NCI-H2029 (cell line): ENCODE measurements around the gene AKAP7.
"Not testable (repeated sequence)": the region's sequence is repeated elsewhere in the genome, so short reads cannot be mapped to it uniquely, and the experiment has no call there.

ENCODE experiments used
- DNase-seq: peaks from one replicate; lab custom pipeline; 2025; lab: John Stamatoyannopoulos, UW

Gene AKAP7

DNA sequence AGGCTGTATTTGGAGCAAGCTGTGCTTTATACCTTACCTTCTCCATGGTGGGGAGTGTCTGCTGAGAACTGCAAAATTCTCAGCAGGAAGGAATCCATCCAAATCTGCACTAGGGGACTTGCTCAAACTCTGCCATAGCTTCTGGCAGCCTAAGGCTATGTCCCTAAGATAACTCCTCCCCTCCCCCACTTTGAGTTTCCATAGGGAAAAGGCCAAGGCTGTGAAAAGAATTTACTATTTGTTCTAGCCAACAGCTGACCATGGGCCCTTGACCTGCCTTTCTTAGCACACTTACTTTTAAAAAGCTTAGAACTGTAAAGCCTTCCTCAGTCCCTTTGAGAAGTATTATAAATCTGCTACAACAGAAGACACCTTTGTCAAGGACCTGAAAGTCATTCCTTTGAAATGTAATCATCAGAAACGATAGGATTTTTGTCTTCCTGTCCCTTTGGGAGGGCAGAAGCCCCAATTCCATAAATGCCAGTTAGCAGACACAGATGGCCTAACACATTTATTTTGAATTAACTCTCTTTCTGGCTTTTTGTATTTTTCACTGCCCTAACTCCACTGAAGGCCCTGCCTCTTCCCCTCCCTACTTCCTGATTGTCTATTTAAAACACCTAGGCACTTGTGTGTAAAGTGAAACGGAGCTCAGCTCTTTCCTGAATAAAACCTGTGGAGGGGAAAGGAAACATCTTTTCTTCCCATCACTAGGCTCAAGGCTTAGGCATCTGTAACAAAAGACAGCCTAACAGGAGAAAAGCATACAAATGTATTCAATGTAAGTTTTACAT is 157.1 kb downstream of the AKAP7 start:
- no peak for DNase-seq

DNA sequence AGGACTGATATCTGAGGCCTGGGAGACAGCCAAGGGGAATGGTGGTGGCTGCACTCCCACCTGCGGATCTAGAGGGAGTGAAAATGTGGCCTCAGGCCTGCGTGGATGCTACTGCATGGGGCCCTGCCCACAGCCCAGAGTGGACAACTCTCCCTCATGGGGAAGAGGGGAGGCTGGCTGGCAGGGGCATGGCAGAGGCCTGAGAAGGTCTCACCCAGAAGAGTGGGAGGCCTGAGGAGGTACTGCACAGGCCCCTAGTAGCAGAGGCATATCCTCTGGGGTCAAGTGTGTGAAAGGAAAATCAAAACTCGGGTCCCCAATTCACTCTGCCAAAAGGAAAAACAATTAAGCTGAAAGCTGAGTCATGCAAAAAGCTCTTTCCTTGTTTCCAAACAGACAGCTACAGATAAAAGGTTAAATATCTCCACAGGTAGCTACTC is 158.2 kb downstream of the AKAP7 start:
- no peak for DNase-seq

DNA sequence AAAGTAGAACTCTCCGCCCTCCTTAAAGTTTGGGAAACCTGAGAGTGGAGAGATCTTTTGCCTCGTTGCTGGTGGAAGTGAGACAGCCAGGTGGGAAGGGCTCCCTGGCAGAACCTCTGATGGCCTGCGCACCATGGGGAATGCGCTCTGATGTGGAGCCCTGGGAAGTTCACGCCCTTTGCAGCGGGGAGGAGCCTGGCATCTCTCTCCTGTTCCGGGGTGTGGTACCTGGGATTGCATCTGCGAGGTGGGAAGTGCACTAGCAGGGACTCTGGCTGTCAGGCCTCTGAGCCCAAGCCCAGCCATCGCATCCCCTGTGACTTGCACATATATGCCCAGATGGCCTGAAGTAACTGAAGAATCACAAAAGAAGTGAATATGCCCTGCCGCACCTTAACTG is 159.8 kb downstream of the AKAP7 start:
- no peak for DNase-seq

DNA sequence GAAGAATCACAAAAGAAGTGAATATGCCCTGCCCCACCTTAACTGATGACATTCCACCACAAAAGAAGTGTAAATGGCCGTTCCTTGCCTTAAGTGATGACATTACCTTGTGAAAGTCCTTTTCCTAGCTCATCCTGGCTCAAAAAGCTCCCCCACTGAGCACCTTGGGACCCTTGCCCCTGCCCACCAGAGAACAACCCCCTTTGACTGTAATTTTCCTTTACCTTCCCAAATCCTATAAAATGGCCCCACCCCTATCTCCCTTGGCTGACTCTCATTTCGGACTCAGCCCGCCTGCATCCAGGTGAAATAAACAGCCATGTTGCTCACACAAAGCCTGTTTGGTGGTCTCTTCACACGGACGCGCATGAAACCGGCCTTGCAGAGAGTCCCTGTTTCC is 165.6 kb downstream of the AKAP7 start:
- not testable (repeated sequence) for DNase-seq

DNA sequence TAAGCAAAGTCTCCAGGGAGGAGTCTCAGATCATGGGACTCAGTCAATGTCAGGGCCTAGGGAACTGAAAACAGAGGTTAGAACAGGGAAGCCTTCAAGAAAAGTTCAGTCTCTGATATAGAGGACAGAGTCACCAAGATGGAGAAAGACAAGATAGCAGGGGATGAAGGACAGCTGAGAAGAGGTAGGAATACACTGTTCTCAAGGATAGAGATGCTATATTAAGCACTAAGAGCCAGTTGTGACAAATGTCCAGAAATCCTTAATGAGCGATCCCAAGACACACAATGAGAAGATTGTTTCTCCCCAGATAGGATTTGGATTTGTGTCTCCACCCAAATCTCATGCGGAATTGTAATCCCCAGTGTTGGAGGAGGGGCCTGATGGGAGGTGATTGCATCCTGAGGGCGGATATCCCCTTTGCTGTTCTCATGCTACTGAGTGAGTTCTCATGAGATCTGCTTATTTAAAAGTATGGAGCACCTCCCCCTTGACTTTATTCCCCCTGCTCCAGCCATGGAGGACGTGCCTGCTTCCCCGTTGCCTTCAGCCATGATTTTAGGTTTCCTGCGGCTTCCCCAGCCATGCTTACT is 168.2 kb downstream of the AKAP7 start:
- DNase-seq: no peak

DNA sequence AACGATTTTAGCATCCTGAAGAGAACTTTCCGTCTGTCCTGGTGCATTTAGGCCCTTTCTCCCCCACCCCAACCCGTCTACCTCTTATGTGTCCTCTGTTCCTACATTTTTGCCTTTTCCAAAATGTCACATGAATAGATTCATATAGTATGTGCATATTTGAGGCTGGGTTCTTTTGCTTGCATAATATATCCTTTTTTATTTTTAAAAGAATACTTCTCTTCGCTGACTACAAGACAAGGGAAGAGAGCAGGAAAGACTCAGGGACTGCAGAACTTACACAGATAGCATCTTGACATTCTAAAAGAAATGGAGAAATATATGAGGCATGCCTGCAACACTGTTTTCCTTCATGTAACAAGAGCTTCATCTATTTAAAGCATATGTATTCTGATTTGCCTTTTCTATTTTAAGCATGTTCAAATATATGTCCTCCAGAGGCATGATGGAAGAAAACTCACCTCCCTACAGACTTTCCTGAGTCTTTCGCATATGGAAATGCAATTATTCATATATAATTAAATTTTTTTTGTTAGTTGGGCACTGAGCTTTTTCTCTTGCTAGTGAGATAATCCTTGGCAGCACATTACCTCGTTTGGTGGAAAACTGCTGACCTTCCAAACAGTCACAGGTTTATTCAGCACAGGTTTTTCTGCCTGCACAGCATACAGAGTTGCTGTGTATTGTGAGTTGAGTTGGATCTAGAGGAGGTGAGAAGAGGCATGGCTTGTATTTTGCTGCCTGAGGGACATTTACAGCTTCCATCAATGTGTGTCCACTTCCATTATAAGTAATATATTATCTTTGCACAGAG is 170.0 kb downstream of the AKAP7 start:
- DNase-seq: no peak

DNA sequence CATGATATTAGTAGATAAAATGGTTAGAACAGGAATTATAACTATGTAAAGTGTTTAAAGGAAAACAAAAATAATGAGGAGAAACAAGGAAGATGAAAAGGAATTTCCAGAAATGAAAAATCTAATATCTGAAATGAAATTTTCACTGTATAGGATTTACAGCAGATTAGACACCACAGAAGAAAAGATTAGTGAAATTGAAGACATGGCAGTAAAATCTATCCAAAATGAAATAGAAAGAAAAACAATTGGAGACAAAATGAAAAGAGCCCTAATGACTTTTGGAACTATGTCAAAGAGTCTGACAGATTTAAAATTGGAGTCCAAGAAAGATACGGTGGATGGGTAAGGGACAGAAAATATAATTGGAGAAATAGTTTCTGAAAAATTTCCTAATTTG is 174.2 kb downstream of the AKAP7 start:
- DNase-seq: no peak

DNA sequence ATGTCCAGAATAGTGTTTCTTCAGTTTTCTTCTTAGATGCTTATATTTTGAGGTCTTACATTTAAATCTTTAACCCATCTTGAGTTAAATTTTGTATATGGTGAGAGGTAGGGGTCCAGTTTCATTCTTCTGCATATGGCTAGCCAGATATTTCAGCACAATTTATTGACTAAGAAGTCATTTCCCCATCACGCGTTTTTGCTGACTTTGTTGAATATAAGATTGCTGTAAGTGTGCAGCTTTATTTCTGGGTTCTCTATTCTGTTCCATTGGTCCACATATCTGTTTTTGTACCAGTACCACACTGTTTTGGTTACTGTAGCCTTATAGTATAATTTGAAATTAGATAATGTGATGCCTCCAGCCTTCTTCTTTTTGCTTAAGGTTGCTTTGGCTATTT is 179.6 kb downstream of the AKAP7 start:
- no peak for DNase-seq

DNA sequence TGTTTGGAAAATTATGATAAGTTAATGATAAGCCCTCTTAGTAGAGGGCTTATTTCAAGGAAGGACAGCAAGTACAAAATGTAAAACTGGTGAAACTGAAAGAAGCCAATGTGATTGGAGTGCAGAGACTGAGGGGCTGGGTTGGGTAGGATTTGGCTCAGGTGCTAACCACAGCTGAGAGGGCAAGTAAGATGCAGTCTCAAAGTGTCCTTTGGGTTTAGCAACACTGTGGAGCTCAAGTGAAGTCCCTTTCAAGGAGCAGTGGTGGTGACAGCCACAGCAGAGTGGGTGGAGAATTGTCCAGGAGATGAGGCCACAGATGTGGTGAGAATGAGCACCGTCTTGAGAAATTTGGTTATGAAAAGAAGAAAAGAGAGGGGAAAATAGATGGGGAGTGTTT is 181.4 kb downstream of the AKAP7 start:
- no peak for DNase-seq

DNA sequence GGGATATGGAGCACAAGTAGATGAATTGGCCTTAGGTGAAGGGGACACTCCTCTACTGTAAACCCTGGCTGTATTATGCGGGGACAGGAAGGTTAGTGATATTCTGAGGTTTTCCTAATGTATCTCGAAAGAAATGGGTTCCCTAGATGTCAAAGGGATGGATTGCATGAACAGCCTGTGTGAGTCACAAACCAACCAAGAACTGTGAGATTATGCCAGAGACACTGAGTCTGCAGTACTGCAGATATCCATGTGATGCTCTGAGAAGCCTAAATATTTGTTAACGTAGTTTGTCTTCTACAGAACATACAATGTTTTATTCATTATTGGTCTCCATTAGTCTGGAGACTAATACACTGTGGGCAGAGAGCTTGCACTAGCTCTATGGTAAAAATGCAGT is 182.2 kb downstream of the AKAP7 start:
- DNase-seq: no peak

DNA sequence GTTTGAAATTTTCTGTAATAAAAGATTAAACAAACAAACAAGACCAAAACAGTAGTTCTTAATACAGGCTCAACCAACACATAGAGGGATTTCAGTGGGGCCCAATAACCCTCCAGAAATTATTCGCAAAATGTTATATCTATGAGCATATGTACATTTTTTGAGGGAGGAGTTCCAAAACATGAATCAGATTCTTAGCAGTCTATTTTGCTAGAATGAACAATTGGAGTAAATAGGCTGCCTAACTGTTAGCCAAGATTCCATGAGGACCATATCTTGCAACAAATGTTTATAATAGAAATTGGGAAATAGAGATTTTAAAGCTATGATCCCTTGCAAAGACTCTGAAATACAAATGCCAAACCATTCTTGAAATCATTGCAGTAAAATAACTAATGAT is 186.3 kb downstream of the AKAP7 start:
- DNase-seq: no peak

DNA sequence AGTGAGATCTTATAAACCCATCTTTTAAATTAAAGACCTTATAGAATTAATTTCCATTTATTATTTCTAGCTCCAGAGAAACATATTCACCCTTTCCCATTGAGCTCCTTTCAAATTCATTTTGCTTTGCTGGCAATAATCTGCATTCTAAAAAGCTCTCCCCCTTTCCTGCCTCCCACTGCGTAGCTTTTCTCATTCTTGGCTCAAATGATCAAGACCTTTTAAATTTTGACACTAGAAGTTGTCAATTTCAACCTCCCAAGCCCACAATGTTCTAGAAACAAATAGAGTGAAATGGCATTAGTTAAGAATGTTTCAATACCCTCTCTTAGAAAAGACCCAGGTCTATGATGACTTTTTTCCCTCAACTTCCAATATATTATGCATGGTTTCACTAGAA is 186.9 kb downstream of the AKAP7 start:
- no peak for DNase-seq

DNA sequence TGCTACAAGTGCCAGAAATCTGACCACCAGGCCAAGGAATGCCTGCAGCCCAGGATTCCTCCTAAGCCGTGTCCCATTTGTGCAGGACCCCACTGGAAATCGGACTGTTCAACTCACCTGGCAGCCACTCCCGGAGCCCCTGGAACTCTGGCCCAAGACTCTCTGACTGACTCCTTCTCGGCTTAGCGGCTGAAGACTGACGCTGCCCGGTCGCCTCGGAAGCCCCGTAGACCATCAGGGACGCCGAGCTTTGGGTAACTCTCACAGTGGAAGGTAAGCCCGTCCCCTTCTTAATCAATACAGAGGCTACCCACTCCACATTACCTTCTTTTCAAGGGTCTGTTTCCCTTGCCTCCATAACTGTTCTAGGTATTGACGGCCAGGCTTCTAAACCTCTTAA is 190.4 kb downstream of the AKAP7 start:
- DNase-seq: not testable (repeated sequence)

DNA sequence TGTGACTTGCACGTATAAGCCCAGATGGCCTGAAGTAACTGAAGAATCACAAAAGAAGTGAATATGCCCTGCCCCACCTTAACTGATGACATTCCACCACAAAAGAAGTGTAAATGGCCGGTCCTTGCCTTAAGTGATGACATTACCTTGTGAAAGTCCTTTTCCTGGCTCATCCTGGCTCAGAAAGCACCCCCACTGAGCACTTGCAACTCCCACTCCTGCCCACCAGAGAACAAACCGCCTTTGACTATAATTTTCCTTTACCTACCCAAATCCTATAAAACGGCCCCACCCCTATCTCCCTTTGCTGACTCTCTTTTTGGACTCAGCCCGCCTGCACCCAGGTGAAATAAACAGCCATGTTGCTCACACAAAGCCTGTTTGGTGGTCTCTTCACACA is 193.5 kb downstream of the AKAP7 start:
- not testable (repeated sequence) for DNase-seq

DNA sequence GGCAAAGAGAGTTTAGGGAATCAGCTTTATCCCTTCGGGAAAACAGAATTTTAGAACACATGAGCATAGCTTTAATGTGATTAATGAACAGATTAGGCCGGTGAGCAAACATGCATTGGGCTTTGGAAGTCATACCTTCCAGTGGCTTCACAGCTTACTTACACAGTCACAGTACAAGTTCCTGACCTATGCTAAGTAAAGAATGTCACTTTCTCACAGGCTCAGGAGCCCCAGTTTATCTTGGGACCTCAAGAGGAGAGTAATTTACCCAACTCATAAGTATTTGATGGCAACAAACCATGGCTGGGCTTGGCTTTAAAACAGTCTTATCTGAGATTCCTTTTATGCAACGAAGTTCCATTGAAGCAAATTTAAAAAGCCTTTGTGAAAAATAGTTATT is 195.9 kb downstream of the AKAP7 start:
- no peak for DNase-seq

DNA sequence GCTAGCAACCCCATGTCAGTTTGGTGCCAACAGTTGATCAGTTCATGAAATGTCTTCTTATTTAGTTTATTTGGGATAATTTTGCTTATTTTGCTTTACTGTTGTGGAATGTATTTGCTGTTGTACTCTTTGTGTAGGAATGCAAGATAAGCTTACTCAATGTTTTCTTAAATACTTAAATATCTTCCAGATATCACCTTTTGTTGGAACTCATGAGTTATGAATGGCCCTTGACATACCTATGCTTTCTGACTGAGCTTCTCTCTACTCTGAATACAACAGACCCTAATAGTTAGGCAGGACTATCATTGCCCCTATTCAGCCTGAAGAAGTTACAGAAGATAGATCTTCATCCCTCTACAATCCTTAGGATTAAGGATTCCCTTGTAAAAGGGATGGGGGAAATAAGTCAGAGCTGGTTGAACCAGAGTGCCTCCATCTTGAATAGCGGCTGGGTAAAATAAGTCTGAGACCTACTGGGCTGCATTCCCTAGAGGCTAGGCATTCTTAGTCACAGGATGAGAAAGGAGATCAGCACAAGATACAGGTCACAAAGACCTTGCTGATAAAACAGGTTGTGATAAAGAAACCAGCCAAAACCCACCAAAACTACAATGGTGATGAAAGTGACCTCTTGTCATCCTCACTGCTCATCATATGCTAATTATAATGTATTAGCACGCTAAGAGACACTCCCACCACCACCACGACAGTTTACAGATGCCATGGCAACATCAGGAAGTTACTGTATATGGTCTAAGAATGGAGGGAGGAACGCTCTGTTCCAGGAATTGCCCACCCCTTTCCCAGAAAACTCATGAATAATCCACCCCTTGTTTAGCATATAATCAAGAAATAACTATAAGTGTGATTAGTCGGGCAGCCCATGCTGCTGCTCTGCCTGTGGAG is 196.9 kb downstream of the AKAP7 start:
- no peak for DNase-seq
